H1 (cell line): Measurements from ENCODE around the gene TSEN2.

Experiments used
- BRCA1 ChIP-seq: IDR thresholded peaks from 2 replicates; pipeline ENCODE4 v1.6.1; 2012; ENCODE audit warnings: low read depth, low read length, improper control_type of control experiment
- CTCF ChIP-seq, 3 experiments: IDR thresholded peaks; 1 replicate in 2 of 3; 2 replicates in 1 of 3; pipeline versions ENCODE4 v1.5.1 to v1.6.1; 2011; ENCODE audit warnings: low read length in 3 of 3, mild to moderate bottlenecking in 3 of 3, inconsistent platforms in 2 of 3, low read depth in 1 of 3, moderate library complexity in 1 of 3; ENCODE audit not compliant: insufficient read depth in 1 of 3; ENCODE audit errors: control extremely low read depth in 1 of 3
- EZH2 ChIP-seq: fragments of 200-600 bp; sonication (generic); IDR thresholded peaks from 2 replicates; pipeline ENCODE4 v1.7.1; 2012; ENCODE audit warnings: low read depth, mild to moderate bottlenecking, moderate library complexity, low read length, inconsistent platforms; ENCODE audit not compliant: severe bottlenecking
- RAD21 ChIP-seq, 2 experiments: IDR thresholded peaks in 1 of 2; conservative IDR thresholded peaks in 1 of 2; 2 replicates each; pipeline ENCODE4 v1.6.1; 2011; ENCODE audit warnings: low read depth in 2 of 2, low read length in 2 of 2, improper control_type of control experiment in 1 of 2, inconsistent platforms in 1 of 2, mild to moderate bottlenecking in 1 of 2, moderate library complexity in 1 of 2
- TAF1 ChIP-seq: IDR thresholded peaks from 2 replicates; pipeline ENCODE4 v1.6.1; 2011; ENCODE audit warnings: mild to moderate bottlenecking, low read depth, low read length
- TF ChIP-seq, protein P1 (sequence below): IDR thresholded peaks from 2 replicates; pipeline ENCODE4 v1.6.1; 2012; ENCODE audit warnings: inconsistent platforms

DNA sequence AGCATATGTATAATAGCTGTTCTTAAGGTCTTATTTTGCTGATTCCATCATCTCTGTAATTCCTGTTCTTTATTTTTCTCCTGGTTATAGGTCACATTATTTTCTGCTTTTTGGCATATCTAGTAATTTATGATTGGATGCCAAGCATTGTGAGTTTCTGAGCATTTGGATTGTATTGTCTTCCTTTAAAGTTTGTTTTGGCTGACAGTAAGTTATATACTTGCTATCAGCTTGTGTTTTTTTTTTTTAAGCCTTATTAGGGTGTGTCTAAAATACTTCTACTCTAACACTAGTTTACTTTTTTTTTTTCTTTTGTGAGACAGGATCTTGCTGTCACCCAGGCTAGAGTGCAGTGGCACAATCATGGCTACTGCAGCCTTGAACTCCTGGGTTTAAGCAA, 82.7 kb downstream of the TSEN2 start:
- TF ChIP-seq CTCF (IDR thresholded peaks at IDR 0.05; ENCODE audit: control extremely low read depth in 1 of 3, insufficient read depth in 1 of 3, low read depth in 1 of 3, low read length in 3 of 3): no peak
- TF ChIP-seq TAF1: no peak
- no peak for TF ChIP-seq EZH2
- TF ChIP-seq, protein P1, sequence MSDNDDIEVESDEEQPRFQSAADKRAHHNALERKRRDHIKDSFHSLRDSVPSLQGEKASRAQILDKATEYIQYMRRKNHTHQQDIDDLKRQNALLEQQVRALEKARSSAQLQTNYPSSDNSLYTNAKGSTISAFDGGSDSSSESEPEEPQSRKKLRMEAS: no peak
- TF ChIP-seq RAD21 (IDR thresholded peaks at IDR 0.05 in 1 of 2, conservative IDR thresholded peaks at IDR 0.05 in 1 of 2; ENCODE audit: low read depth in 2 of 2, low read length in 2 of 2): no peak
- no peak for TF ChIP-seq BRCA1
